ENCODE measurements around the gene SNAP47. TPM values are rescaled to one million over a fixed set of nuclear protein-coding genes. Genes with fewer than 3 reads are reported as not detected.

SNAP47 gene
- total and polyA plus RNA-seq, 9 of the 15 experiments (the other 6 are each of a cell fraction or from before 2014, with no cell fraction given) = 2.5 to 41.3 (median 32.6) TPM

DNA sequence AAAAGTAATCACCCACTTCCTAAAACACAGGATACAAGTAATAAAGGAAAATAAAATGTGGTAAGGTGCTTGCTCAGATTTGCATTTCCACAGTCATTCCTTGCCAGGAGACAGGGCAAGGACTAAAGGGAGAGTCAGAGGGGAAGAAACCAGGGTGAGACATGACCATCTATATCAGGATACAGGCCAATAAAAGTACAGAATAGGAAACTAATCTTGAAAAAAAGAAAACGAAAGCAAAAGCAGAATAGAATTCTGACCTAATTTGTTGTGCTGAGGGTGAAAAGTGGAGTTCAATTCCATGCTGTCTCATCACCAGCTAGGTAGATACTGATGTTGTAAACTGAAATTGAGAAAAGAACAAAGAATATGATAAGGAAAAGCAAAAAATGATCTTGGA, 27.4 kb upstream of the SNAP47 start:
- intact Hi-C loops (cut with micrococcal nuclease) (no loop called here), in situ Hi-C loops (cut with MboI) (no loop called here)
- Histone ChIP-seq H2AFZ (ENCODE audit: low read depth, low read length) (no peak overlapping the region), H3K79me2 (ENCODE audit: control insufficient read depth, insufficient read depth, low read length) (no peaks in the 10 kb centered on the region), H3K9me3 (replicated peaks; ENCODE audit: control insufficient read depth, insufficient read depth, low read depth, low read length) (no peaks in the 10 kb centered on the region; the same call in 1 of the 2 replicates), H3K9ac (ENCODE audit: insufficient read depth in 1 of 2, low read depth in 2 of 2, low read length in 2 of 2) (no peak overlapping the region), H3K36me3 (ENCODE audit: control insufficient read depth, insufficient read depth, low read length) (no peaks in the 10 kb centered on the region), H3K9me1 (ENCODE audit: control insufficient read depth, insufficient read depth, low read length) (no peaks in the 10 kb centered on the region), H3K4me2 (ENCODE audit: insufficient read depth, low read length) (no peak overlapping the region), H3K27ac (ENCODE audit: extremely low read depth, low read depth, low read length) (no peak overlapping the region), H3K4me3 (no peak overlapping the region), H4K20me1 (replicated peaks; ENCODE audit: control insufficient read depth, insufficient read depth, low read length) (no peaks in the 10 kb centered on the region), H3K4me1 (replicated peaks in 1 of 2; ENCODE audit: control insufficient read depth in 2 of 2, insufficient read depth in 2 of 2, low read length in 2 of 2) (no peaks in the 10 kb centered on the region; a peak in 1 of 5 replicates), H3K27me3 (ENCODE audit: control insufficient read depth in 2 of 2, insufficient read depth in 2 of 2, low read length in 2 of 2) (peaks cover 0 to 2% of the 10 kb centered on the region in 2 experiments; a peak in 1 of 5 replicates)
- ATAC-seq (no peak), DNase-seq (ENCODE audit: extremely low read depth in 1 of 4, low spot score in 3 of 4) (no peak), FAIRE-seq (no peak)
- ChIA-PET CTCF (ENCODE audit: low intra/inter-chr PET ratio) (no interaction called here), POLR2A (no interaction called here)
- TF ChIP-seq, protein P1, sequence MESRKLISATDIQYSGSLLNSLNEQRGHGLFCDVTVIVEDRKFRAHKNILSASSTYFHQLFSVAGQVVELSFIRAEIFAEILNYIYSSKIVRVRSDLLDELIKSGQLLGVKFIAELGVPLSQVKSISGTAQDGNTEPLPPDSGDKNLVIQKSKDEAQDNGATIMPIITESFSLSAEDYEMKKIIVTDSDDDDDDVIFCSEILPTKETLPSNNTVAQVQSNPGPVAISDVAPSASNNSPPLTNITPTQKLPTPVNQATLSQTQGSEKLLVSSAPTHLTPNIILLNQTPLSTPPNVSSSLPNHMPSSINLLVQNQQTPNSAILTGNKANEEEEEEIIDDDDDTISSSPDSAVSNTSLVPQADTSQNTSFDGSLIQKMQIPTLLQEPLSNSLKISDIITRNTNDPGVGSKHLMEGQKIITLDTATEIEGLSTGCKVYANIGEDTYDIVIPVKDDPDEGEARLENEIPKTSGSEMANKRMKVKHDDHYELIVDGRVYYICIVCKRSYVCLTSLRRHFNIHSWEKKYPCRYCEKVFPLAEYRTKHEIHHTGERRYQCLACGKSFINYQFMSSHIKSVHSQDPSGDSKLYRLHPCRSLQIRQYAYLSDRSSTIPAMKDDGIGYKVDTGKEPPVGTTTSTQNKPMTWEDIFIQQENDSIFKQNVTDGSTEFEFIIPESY (CRISPR knock-in tag; IDR thresholded peaks at IDR 0.05) = no peak
- TF ChIP-seq SRF (CRISPR knock-in tag; IDR thresholded peaks at IDR 0.05) = no peak
- no peak for TF ChIP-seq MEF2A (IDR thresholded peaks at IDR 0.05; ENCODE audit: control insufficient read depth, low read depth, low read length)
- TF ChIP-seq U2AF2 (optimal IDR thresholded peaks at IDR 0.05; ENCODE audit: low read depth, low read length) = no peak
- no peak for TF ChIP-seq HNRNPLL (IDR thresholded peaks at IDR 0.05; ENCODE audit: low read depth, low read length, poor library complexity, severe bottlenecking)
- no peak for TF ChIP-seq ZNF41 (CRISPR knock-in tag; conservative IDR thresholded peaks at IDR 0.05)
- no peak for TF ChIP-seq PHF20 (IDR thresholded peaks at IDR 0.05; ENCODE audit: partially characterized antibody)
- no peak for TF ChIP-seq PYGO2 (tag; IDR thresholded peaks at IDR 0.05)
- TF ChIP-seq MTA2 (IDR thresholded peaks at IDR 0.05; ENCODE audit: low read depth) = no peak
- BruUV-seq (replicated peaks) = no TSS peak
- 0% methylated on average over 1 of the region's 1 CpG for WGBS (ENCODE audit: insufficient coverage, low coverage, missing lambda C conversion rate)
